Nephron (organoid): ENCODE measurements around the gene DACH1.

Experiments used
- H3K27ac Mint-ChIP-seq, 3 experiments: 2 replicates each; pipeline ENCODE4 v1.8.0; 2020; ENCODE audit warnings: mixed read lengths in 3 of 3, mild to moderate bottlenecking in 2 of 3, moderate library complexity in 1 of 3
- H3K27me3 Mint-ChIP-seq: 2 replicates; pipeline ENCODE4 v1.8.0; 2021; ENCODE audit warnings: low read depth, mild to moderate bottlenecking, moderate library complexity, mixed read lengths
- H3K36me3 Mint-ChIP-seq: 2 replicates; pipeline ENCODE4 v1.8.0; 2020; ENCODE audit warnings: low read depth, mixed read lengths
- H3K4me1 Mint-ChIP-seq: 2 replicates; pipeline ENCODE4 v1.8.0; 2020; ENCODE audit warnings: mixed read lengths
- H3K4me3 Mint-ChIP-seq, 3 experiments: 2 replicates each; pipeline ENCODE4 v1.8.0; 2020; ENCODE audit warnings: mild to moderate bottlenecking in 3 of 3, mixed read lengths in 3 of 3, moderate library complexity in 2 of 3
- H3K9me3 Mint-ChIP-seq: 2 replicates; pipeline ENCODE4 v1.8.0; 2020; ENCODE audit warnings: mixed read lengths
- TF ChIP-seq, protein P1 (sequence below), 3 experiments: fragments of 200-600 bp; sonication (generic); IDR thresholded peaks; one replicate each; pipeline ENCODE4 v1.5.0; 2021; ENCODE audit warnings: antibody characterized with exemption in 3 of 3; ENCODE audit not compliant: unreplicated experiment in 3 of 3

The DACH1 gene

DNA sequence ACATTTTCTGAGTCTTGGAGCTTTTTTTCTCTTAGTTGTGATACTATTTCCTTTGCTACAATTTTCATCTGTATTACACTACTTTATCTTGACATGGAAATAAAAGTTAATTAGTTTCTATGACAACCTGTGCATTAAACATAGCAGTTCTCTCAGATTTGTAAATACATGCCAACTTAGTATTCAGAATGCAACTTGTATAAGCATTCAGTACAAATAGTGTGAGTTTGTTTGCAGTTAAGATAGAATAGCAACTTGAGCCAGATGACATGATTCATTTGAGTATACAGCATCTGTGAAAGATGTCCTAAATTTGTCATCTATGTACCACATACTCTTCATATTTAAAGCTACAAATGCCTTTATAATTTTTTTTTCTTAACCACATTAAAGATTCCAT lies 98.1 kb downstream of the DACH1 start:
- TF ChIP-seq, protein P1, sequence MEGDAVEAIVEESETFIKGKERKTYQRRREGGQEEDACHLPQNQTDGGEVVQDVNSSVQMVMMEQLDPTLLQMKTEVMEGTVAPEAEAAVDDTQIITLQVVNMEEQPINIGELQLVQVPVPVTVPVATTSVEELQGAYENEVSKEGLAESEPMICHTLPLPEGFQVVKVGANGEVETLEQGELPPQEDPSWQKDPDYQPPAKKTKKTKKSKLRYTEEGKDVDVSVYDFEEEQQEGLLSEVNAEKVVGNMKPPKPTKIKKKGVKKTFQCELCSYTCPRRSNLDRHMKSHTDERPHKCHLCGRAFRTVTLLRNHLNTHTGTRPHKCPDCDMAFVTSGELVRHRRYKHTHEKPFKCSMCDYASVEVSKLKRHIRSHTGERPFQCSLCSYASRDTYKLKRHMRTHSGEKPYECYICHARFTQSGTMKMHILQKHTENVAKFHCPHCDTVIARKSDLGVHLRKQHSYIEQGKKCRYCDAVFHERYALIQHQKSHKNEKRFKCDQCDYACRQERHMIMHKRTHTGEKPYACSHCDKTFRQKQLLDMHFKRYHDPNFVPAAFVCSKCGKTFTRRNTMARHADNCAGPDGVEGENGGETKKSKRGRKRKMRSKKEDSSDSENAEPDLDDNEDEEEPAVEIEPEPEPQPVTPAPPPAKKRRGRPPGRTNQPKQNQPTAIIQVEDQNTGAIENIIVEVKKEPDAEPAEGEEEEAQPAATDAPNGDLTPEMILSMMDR (IDR thresholded peaks at IDR 0.05; ENCODE audit: unreplicated experiment in 3 of 3), result no peak
- no peaks in the 10 kb centered on the region for H3K27me3 Mint-ChIP-seq
- H3K4me3 Mint-ChIP-seq, result no peak overlapping the region
- H3K9me3 Mint-ChIP-seq, result no peaks in the 10 kb centered on the region
- H3K27ac Mint-ChIP-seq, result peak overlapping the region in 1 of 3 experiments; percentile 33
- peaks cover 32% of the 10 kb centered on the region for H3K4me1 Mint-ChIP-seq
- H3K36me3 Mint-ChIP-seq, result peaks cover 14% of the 10 kb centered on the region

DNA sequence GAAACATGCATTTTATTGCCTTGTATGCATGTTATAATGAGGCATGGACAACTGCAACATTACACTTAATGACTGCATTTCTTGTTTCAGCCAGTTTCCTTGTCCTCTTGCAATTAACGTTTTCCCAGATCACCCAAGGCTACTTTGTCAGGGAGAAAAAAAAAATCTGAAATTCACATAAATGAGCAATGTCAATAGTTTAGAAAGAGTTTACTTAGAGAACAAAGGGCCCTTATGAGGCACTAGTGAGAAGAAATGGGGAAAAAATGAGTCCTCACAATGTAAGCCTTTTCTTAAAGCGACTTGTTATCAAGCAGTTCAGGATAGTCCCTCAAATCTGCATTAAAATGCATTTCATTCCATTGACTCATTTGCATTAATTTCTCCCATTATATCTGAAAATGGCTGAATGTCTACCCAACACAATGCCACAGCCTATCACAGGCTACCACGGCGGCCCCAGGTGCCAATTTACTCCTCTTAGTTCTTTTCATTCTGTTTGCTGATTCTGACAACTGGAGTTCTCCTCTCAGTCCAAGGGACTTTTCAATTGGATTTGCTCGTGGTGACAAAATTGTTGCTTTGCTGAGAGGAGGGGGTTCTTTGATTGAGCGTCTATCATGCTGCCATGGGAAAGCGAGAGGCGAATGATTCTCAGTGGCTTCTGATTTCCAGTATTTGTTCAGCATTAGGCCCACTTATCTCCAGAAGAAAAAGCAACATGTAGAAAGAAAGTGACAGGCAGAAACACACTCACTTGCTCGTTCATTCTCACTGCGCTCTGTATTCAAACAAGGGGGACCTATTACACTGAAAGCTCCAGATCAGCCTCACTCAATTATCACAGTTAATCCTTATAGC lies 107.1 kb downstream of the DACH1 start:
- peaks cover 2% of the 10 kb centered on the region for H3K36me3 Mint-ChIP-seq
- H3K27ac Mint-ChIP-seq, result peak overlapping the region; percentile 23 to 81 (median 62)
- no peak overlapping the region for H3K4me3 Mint-ChIP-seq
- no peaks in the 10 kb centered on the region for H3K9me3 Mint-ChIP-seq
- H3K4me1 Mint-ChIP-seq, result peaks cover 24% of the 10 kb centered on the region
- peaks cover 4% of the 10 kb centered on the region for H3K27me3 Mint-ChIP-seq
- TF ChIP-seq, protein P1 (IDR thresholded peaks at IDR 0.05; ENCODE audit: unreplicated experiment in 3 of 3), result no peak

DNA sequence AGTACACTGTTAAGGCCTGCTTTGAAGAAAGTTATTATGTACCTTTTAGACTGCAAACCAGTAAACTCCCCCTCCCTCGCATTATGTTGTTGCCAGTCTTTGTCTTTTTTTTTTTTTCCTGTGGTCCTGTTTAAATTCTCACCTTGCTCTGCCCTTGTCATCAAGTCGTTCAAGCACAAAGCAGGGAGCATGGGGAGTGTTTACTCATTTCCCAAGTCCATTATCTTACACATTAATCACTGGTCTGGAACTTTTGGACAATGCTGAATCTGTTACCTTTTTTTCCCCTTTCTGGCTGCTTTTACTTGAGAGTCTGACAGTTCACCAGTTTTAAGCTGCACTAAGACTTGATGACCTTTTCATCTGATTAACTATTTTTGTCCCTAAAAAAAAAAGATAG lies 108.2 kb downstream of the DACH1 start:
- TF ChIP-seq, protein P1 (IDR thresholded peaks at IDR 0.05; ENCODE audit: unreplicated experiment in 3 of 3), result no peak
- Mint-ChIP-seq H3K4me1 (peaks cover 29% of the 10 kb centered on the region), H3K27ac (peak overlapping the region; percentile 31 to 81 (median 34)), H3K9me3 (no peaks in the 10 kb centered on the region), H3K27me3 (peaks cover 4% of the 10 kb centered on the region), H3K4me3 (no peak overlapping the region), H3K36me3 (no peaks in the 10 kb centered on the region)

DNA sequence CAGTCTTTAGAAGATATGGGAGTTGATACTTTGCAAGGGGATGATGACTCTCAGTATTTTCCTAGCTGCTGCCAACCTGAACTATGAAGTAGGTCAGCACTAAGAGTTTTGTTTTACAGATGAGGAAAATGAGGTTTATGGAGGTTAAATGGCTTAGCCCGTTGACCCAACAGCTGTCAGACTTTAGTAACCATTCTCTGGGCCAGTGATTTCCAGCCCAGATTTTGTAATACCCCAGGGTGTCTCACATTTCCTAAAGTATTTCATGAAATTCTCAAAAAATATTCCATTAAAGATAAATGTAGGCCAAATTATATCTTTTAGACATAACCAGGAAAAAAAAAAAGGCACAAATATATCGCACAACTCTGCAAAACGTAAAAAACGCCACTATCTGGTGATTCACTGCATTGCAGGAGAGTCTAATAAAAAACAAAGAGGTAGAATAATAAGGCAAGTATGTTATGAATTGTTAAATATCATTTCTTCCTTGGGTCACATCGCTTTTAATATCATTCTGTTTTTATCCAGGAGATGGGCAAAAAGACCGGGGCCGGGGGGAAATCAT lies 112.5 kb downstream of the DACH1 start:
- no peaks in the 10 kb centered on the region for H3K27me3 Mint-ChIP-seq
- no peaks in the 10 kb centered on the region for H3K9me3 Mint-ChIP-seq
- TF ChIP-seq, protein P1 (IDR thresholded peaks at IDR 0.05; ENCODE audit: unreplicated experiment in 3 of 3), result peak in 1 of 3 experiments; percentile 27
- peak overlapping the region; percentile 12 to 76 (median 67) for H3K27ac Mint-ChIP-seq
- H3K36me3 Mint-ChIP-seq, result no peaks in the 10 kb centered on the region
- H3K4me1 Mint-ChIP-seq, result peaks cover 36% of the 10 kb centered on the region
- H3K4me3 Mint-ChIP-seq, result no peak overlapping the region

DNA sequence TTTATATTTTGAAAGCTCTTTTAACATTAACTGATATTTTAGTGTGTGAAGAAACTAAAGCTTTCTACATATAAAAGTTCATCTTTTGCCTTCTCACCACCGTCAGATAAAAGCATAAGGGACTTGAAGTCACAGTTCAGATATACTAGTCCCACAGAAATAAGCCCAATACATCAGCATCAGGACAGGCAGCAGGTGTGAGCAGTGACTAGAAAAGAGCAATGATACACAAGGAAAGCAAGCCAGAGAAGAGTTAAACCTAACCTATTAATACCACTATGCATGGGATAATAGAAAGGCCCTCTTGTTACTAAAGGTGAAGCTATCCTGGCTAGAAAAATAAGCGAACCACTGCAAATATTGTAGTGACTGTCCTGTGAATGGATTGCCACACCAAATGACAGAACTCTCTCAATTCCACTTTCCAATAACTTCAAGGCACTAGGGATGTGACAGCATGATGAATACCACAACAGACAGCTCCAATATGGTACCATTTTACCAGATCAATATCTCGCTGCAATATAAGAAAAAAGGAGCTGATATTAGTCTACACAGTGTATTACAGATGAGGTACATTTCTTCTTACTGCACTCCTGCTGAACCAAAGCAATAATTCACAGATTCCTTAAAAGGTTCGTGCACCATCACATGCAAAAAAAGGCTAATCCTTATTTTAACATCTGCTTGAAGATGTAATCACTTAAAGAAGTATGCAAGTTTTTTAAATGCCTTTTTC lies 114.1 kb downstream of the DACH1 start:
- TF ChIP-seq, protein P1 (IDR thresholded peaks at IDR 0.05; ENCODE audit: unreplicated experiment in 3 of 3), result no peak
- Mint-ChIP-seq H3K4me1 (peaks cover 29% of the 10 kb centered on the region), H3K27me3 (no peaks in the 10 kb centered on the region), H3K9me3 (no peaks in the 10 kb centered on the region), H3K36me3 (peaks cover 2% of the 10 kb centered on the region), H3K27ac (peak overlapping the region; percentile 39 to 76 (median 58)), H3K4me3 (no peak overlapping the region)
